Caki2 (cell line): ENCODE results near the gene SPTB. TPM values are rescaled to one million over a fixed set of nuclear protein-coding genes. Genes with fewer than 3 reads are reported as not detected.

Experiments
- DNase-seq: peaks from one replicate; pipeline ENCODE4 v3.0.0-alpha.2; 2015; ENCODE audit warnings: low read depth
- in situ Hi-C: cut with HindIII; loops from 2 replicates; pipeline ENCODE4 v1.10.0; 2016; ENCODE audit warnings: low sequenced_read_pairs, low pct_unique_long_range_greater_than_20kb, mixed read lengths
- total RNA-seq: library from RNA; depleted of rRNA; stranded (reverse); fragments of >200 nt; shearing (Covaris generic); gene quantifications from 2 replicates; pipeline ENCODE4 v1.2.3, GENCODE V29; 2014; ENCODE audit warnings: low replicate concordance

Gene SPTB
- total RNA-seq, 1 experiment from 2014 or later: 0.17 TPM

- no peak for DNase-seq
- in situ Hi-C loops: no loop called here
Measured at GRCh38 chr14:64763801-64764621, 115.7 kb downstream of the SPTB start.

GRCh38 chr14:64763085-64763782, 116.5 kb downstream of the SPTB start:
- in situ Hi-C loops: no loop called here
- no peak for DNase-seq

GRCh38 chr14:64762044-64763034, 117.4 kb downstream of the SPTB start:
- peak; percentile 87 for DNase-seq
- in situ Hi-C loops: no loop called here

GRCh38 chr14:64761441-64762043, 118.2 kb downstream of the SPTB start:
- DNase-seq: no peak
- in situ Hi-C loops: no loop called here

GRCh38 chr14:64760916-64761315, 118.8 kb downstream of the SPTB start:
- no peak for DNase-seq
- in situ Hi-C loops: no loop called here

- in situ Hi-C loops: no loop called here
- no peak for DNase-seq
Measured at GRCh38 chr14:64760146-64760755, 119.5 kb downstream of the SPTB start.

- in situ Hi-C loops: no loop called here
- DNase-seq: no peak
Measured at GRCh38 chr14:64759555-64759938, 120.2 kb downstream of the SPTB start.

- in situ Hi-C loops: no loop called here
- DNase-seq: no peak
Measured at GRCh38 chr14:64758691-64759554, 120.8 kb downstream of the SPTB start.

- in situ Hi-C loops: no loop called here
- no peak for DNase-seq
Measured at GRCh38 chr14:64758025-64758521, 121.6 kb downstream of the SPTB start.

GRCh38 chr14:64757601-64758000, 122.1 kb downstream of the SPTB start:
- in situ Hi-C loops: no loop called here
- DNase-seq: no peak

GRCh38 chr14:64756712-64757111, 123.0 kb downstream of the SPTB start:
- in situ Hi-C loops: no loop called here
- DNase-seq: no peak

GRCh38 chr14:64755781-64756221, 123.9 kb downstream of the SPTB start:
- peak; percentile 73 for DNase-seq
- in situ Hi-C loops: no loop called here

- DNase-seq: no peak
- in situ Hi-C loops: no loop called here
Measured at GRCh38 chr14:64754685-64755084, 125.0 kb downstream of the SPTB start.

GRCh38 chr14:64753999-64754398, 125.7 kb downstream of the SPTB start:
- no peak for DNase-seq
- in situ Hi-C loops: no loop called here

- in situ Hi-C loops: no loop called here
- DNase-seq: no peak
Measured at GRCh38 chr14:64753374-64753773, 126.3 kb downstream of the SPTB start.

- DNase-seq: no peak
- in situ Hi-C loops: no loop called here
Measured at GRCh38 chr14:64752909-64753308, 126.8 kb downstream of the SPTB start.
